KG1 (cell line): Measurements from ENCODE around the gene SLC12A9.
"Not testable (repeated sequence)": the region's sequence is repeated elsewhere in the genome, so short reads cannot be mapped to it uniquely, and the experiment has no call there.

ENCODE experiments used
- DNase-seq: peaks from one replicate; lab custom pipeline; 2025; lab: John Stamatoyannopoulos, UW

The SLC12A9 gene

GRCh38 chr7:100852048-100852872 lies at the start of gene SLC12A9:
Gene SLC12A9 (plus strand): TSS chr7:100852713. CDS start chr7:100854198, 1,485 bp downstream.
- DNase-seq = peak; percentile 9

GRCh38 chr7:100802951-100803350 lies 49.6 kb upstream of the SLC12A9 start:
- DNase-seq = no peak

GRCh38 chr7:100803398-100804161 lies 48.9 kb upstream of the SLC12A9 start:
- DNase-seq = no peak

GRCh38 chr7:100804681-100805431 lies 47.7 kb upstream of the SLC12A9 start:
- no peak for DNase-seq

- no peak for DNase-seq
Measured at GRCh38 chr7:100806276-100806675, 46.2 kb upstream of the SLC12A9 start.

GRCh38 chr7:100806883-100807282 lies 45.6 kb upstream of the SLC12A9 start:
- DNase-seq = not testable (repeated sequence)

GRCh38 chr7:100808354-100808875 lies 44.1 kb upstream of the SLC12A9 start:
- DNase-seq = no peak

GRCh38 chr7:100811480-100811879 lies 41.0 kb upstream of the SLC12A9 start:
- DNase-seq = no peak

- DNase-seq = no peak
Measured at GRCh38 chr7:100812729-100813128, 39.8 kb upstream of the SLC12A9 start.

- not testable (repeated sequence) for DNase-seq
Measured at GRCh38 chr7:100816515-100816914, 36.0 kb upstream of the SLC12A9 start.

GRCh38 chr7:100817097-100817496 lies 35.4 kb upstream of the SLC12A9 start:
- no peak for DNase-seq

- DNase-seq = no peak
Measured at GRCh38 chr7:100818366-100818765, 34.1 kb upstream of the SLC12A9 start.

- no peak for DNase-seq
Measured at GRCh38 chr7:100818825-100819224, 33.7 kb upstream of the SLC12A9 start.

GRCh38 chr7:100819586-100819985 lies 32.9 kb upstream of the SLC12A9 start:
- DNase-seq = no peak

- DNase-seq = no peak
Measured at GRCh38 chr7:100822236-100823139, 30.0 kb upstream of the SLC12A9 start.

- no peak for DNase-seq
Measured at GRCh38 chr7:100823140-100823525, 29.4 kb upstream of the SLC12A9 start.

- no peak for DNase-seq
Measured at GRCh38 chr7:100823534-100823933, 29.0 kb upstream of the SLC12A9 start.

GRCh38 chr7:100824499-100825214 lies 27.9 kb upstream of the SLC12A9 start:
- DNase-seq = no peak

- DNase-seq = no peak
Measured at GRCh38 chr7:100825215-100825671, 27.3 kb upstream of the SLC12A9 start.

GRCh38 chr7:100825751-100826513 lies 26.6 kb upstream of the SLC12A9 start:
- no peak for DNase-seq
